NOMO-1 (cell line): Measurements from ENCODE around the gene CYTH2.
A peak's percentile ranks its signal among the peaks of the same experiment; 100 is the strongest.

Experiments
- DNase-seq, 2 experiments: peaks; one replicate each; lab custom pipeline; 2025; ENCODE audit not compliant: unreplicated experiment in 2 of 2; lab: John Stamatoyannopoulos, UW

The CYTH2 gene, protein sequence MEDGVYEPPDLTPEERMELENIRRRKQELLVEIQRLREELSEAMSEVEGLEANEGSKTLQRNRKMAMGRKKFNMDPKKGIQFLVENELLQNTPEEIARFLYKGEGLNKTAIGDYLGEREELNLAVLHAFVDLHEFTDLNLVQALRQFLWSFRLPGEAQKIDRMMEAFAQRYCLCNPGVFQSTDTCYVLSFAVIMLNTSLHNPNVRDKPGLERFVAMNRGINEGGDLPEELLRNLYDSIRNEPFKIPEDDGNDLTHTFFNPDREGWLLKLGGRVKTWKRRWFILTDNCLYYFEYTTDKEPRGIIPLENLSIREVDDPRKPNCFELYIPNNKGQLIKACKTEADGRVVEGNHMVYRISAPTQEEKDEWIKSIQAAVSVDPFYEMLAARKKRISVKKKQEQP

DNA sequence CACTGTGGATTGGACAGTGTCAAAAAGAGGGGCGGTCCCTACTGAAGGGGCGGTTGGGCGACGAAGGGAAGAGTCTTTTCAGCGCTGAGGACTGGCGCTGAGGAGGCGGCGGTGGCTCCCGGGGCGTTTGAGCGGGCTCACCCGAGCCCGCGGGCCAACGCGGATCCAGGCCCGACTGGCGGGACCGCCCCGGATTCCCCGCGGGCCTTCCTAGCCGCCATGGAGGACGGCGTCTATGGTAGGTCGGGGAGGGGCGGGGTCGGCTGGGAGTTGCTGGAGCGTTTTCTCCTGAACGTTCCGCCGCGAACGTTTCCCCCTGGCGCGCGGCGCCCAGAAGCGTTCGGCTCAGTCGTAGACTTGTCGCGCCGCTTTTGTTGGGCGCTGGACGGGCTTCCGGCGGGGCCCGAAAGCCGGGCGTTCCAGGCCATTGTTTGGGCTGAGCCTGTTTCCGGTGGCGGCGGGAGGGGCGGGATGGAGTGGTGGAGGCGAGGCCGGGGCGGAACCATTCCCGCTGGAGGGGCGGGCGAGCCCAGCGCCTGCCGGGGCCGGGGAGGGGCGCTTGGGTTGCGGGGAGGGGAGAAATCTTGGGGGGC lies at the start of gene CYTH2:
CYTH2 (plus strand) TSS at position 81 of the 593 bp plus-strand sequence; CDS start at position 220, 139 bp downstream.
- DNase-seq = peak in 1 of 2 experiments; percentile 59

DNA sequence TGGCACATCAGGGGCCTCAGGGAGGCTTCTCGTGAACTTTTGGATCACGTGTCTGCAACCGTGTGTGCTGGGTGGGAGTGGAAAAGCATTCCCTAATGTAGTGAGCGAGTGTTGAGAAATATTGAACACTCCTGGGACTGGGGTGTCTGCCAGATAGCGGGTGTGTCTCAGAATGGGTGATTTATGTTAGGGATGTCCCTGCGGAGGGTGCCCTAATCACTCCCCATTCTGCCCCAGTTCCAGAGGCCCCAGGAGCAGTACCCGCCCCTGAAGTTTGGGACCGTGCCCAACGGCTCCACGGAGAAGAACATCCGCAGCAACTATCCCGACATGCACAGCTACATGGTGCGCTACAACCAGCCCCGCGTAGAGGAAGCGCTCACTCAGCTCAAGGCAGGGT lies 47.6 kb upstream of the CYTH2 start:
- no peak for DNase-seq

DNA sequence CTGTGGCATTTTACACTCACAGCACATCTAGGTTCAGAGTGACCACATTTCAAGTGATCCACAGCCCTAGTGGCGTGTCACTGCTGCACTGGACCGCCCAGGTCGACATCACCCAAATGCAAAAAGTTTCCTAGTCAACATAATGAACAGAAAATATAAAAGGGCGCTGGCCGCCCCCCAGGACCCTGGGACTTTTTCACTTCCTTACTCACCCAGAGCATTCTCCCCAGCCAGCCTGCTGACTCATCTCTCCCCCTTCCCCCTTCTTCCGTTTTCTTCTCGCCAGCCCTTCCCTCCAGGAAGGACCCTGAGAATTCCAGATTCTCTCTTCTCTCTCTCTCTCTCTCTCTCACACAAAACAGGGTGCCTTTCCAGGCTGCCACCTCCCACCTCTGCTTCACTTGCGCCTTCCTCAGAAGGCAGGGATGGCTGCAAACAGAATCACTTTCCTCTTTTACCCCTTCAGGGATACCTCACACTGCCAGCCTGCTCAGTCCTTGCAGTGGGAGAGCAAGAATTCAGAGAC lies 44.4 kb upstream of the CYTH2 start:
- peak; percentile 11 to 22 for DNase-seq

DNA sequence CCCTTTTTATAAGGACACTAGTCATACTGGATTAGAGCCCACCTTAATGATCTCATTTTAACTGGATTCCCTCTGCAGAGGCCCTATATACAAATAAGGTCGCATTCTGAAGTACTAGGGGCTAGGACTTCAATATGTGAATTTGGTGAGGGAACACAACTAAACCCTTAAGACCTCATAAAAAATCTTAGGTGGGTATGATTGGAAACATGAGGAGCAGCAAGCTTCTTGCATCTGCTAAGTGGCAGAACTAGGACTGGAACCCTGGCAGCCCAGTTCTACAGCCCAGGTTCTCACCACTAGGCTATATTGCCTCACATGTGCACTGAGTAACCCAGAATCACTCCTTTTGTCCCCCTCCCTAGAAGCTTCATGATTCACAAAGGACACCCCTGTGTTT lies 40.5 kb upstream of the CYTH2 start:
- no peak for DNase-seq

DNA sequence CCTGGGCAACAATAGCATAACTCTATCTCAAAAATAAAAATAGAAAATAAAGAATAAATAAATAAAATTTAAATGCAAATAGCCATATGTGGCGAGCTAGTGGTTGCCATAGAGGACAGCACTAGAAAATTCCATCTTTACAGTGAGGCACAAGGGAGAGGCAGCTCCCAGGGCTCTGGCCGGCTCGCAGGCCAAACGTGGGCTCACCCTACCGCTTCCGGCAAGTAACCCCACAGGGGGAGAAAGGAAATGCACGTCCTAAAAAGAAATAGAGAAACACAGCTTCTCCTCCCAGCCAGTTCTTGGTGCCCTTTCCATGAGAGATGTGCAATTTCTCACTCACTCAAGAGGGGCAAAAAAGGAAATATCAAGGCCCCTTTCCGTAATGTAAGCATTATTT lies 35.8 kb upstream of the CYTH2 start:
- no peak for DNase-seq

DNA sequence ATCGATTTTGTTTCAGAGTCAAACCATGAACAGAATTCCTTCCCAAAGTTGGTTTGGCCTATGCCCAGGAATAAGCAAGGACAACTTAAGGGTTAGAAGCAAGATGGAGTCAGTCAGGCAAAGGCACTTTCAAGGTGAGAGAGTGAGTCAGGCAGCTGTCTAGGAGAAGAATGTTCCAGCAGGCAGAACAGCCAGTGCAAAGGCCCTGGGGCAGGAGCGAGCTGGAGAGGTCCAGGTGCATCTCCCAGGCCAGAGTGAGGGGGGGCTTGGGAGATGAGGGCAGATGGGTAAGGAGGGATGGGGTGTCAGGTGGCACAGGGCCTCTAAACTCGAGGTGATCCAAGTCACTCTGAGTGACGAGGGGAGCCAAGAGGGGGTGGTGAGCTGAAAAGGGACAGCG lies 32.6 kb upstream of the CYTH2 start:
- DNase-seq = no peak

DNA sequence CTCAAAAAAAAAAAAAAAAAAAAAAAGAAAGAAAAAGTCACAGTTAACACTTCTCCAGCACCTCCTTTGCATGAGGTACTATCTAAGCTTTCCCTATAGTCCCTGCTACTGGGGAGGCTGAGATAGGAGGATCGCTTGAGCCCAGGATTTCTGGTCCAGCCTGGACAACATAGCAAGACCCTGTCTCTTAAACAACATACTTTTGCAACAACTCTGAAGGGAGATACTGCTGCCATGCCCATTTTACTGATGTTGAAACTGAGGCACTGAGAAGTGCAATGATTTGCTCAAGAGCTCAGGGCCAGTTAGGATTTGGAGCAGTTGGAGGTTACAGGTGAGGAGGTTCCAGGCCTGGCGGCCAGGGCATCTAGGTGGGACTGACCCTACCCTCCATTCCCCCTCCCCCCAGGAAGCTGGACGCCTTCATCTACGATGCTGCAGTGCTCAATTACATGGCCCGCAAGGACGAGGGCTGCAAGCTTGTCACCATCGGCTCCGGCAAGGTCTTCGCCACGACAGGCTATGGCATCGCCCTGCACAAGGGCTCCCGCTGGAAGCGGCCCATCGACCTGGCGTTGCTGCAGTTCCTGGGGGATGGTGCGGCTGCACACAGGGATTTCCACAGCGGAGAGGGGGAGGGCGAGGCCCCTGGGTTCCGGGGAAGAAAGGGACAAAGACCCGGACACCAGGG lies 27.7 kb upstream of the CYTH2 start:
- DNase-seq = no peak

DNA sequence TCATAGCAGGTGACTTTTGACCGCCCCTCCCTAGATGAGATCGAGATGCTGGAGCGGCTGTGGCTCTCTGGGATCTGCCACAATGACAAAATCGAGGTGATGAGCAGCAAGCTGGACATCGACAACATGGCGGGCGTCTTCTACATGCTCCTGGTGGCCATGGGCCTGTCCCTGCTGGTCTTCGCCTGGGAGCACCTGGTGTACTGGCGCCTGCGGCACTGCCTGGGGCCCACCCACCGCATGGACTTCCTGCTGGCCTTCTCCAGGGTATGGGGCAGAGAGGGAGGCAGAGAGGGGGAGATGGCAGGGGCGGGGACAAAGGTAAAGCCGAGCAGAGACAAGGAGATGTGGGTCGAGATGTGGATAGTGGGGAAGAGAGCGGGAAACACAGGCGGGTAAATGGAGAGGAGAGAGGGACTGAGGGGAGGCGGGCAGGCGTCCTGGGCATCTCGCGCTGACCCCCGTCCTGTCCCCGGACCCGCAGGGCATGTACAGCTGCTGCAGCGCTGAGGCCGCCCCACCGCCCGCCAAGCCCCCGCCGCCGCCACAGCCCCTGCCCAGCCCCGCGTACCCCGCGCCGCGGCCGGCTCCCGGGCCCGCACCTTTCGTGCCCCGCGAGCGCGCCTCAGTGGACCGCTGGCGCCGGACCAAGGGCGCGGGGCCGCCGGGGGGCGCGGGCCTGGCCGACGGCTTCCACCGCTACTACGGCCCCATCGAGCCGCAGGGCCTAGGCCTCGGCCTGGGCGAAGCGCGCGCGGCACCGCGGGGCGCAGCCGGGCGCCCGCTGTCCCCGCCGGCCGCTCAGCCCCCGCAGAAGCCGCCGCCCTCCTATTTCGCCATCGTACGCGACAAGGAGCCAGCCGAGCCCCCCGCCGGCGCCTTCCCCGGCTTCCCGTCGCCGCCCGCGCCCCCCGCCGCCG lies 26.8 kb upstream of the CYTH2 start:
- no peak for DNase-seq

DNA sequence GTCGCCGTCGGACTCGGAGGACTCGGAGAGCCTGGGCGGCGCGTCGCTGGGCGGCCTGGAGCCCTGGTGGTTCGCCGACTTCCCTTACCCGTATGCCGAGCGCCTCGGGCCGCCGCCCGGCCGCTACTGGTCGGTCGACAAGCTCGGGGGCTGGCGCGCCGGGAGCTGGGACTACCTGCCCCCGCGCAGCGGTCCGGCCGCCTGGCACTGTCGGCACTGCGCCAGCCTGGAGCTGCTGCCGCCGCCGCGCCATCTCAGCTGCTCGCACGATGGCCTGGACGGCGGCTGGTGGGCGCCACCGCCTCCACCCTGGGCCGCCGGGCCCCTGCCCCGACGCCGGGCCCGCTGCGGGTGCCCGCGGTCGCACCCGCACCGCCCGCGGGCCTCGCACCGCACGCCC lies 25.9 kb upstream of the CYTH2 start:
- no peak for DNase-seq

DNA sequence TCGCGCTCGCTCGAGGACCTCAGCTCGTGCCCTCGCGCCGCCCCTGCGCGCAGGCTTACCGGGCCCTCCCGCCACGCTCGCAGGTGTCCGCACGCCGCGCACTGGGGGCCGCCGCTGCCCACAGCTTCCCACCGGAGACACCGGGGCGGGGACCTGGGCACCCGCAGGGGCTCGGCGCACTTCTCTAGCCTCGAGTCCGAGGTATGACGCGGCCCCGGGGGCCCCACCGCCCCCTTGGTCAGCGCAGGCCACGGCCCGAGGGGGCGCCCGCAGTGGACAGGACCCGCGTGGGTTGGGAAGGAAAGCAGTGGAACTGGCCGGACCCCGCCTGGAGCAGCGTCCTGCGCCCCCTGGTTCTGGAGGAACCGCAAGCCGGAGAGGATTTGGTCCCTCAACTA lies 25.4 kb upstream of the CYTH2 start:
- DNase-seq = no peak

DNA sequence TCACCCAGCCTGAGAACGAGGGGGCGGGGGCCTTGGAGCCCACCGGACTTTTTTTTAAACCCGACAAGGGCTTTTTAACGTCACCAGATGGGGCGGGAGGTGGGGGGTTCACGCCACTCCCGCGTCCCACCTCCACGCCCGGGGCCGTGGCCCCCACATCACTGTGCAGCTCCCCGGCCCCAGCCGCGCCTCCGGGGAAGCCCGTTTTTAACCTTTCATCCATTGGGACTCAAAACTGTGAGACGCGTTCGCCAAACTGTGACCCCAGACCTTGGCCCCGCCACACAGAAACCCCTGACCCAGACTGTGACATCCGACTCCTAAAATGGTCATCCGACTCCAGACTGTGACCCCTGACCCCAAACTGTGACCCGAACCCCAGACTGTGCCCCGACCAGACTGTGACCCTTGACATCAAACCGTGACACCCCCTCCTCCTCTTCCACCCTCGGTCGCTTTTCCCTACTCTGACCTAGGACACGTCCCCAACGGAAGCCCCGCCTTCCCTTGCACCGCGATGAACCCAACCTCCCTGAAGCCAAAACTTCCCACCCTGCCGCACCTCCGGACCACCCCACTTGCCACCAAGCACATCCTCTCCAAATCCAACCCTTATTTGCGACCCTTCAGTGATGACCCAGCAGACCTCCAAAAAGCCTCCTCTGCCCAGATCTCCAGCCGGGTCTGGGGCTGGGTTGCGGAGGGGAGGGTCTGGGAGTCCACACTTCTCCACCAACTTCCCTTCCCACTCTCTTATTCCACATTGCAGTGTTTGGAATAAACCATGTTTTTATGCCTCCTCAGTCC lies 24.8 kb upstream of the CYTH2 start:
- DNase-seq = no peak

DNA sequence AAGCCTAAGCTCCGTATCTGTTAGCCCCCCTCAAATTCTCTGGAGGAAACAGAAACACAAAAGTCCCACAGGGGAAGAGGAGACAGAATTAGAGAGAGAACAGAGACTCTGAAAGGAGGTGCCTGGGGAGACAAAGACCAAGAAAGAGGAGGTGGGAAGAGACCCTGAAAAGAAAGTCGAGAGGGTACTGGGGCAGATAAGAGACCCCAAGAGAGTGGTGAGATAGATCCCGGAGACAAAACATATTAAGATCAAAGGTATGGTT lies 24.3 kb upstream of the CYTH2 start:
- DNase-seq = no peak

DNA sequence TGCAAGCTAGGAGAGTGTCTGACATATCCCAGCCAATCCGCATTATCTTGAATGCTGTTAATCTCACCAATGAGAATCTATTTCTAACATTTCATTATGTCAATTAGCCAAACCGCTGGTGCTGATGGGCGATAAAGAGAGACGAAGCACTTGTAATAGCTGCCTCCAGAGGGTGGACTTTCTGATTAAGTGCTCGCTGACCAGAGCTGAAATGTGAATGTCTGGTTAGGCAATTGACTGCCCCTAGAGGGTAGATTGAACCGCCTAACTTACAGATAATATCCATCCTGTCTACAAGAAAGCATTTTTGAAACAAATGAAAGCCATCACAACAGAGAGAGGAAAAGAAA lies 23.9 kb upstream of the CYTH2 start:
- peak; percentile 59 to 78 for DNase-seq

DNA sequence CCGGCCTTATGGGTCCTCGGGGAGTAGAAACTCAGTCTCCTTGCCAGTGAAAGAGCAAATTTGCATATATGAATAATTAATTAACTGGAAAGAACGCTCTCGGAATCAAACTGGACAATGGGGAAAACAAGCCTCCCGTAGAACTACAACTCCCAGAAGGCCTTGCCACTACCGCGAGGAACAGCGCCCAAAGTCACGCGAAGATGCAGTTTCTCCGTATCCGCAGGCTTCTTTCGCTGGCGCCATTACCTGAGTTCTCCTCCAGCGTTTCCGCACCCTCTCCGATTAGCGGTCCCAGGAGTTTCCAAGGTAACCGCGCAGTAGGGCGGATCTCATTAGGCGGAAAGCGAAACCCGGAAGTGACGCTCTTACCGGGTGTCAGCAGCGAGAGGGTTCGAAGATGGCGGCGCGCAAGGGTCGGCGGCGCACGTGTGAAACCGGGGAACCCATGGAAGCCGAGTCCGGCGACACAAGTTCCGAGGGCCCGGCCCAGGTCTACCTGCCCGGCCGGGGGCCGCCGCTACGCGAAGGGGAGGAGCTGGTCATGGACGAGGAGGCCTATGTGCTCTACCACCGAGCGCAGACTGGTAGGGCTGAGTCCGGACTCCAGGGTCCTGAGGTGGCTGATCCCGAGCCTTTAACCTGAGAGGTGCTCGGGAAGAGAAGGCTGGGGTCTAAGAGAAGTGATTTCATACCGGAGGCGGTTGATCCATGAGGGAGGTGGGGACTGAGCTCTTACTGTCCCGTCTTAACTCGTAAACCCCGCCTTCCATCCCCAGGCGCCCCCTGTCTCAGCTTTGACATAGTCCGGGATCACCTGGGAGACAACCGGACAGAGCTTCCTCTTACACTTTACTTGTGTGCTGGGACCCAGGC lies 23.3 kb upstream of the CYTH2 start, which contains the start of gene GRWD1:
GRWD1 (plus strand) TSS at position 378 of the 876 bp plus-strand sequence; CDS start at position 401, 23 bp downstream.
- peak; percentile 88 to 94 for DNase-seq

DNA sequence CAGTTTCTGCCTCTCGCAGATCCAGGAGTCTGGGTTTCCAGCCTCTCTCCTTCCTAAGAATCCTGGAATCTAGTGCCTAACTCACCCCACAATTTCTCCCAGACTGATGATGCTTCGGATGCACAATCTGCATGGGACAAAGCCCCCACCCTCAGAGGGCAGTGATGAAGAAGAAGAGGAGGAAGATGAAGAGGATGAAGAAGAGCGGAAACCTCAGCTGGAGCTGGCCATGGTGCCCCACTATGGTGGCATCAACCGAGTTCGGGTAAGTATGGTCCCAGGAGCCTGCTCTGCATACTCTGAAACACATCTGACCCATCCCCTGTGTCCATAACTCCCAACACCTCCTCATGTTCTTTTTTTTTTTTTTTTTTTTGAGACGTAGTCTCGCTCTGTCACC lies 22.6 kb upstream of the CYTH2 start:
- no peak for DNase-seq

DNA sequence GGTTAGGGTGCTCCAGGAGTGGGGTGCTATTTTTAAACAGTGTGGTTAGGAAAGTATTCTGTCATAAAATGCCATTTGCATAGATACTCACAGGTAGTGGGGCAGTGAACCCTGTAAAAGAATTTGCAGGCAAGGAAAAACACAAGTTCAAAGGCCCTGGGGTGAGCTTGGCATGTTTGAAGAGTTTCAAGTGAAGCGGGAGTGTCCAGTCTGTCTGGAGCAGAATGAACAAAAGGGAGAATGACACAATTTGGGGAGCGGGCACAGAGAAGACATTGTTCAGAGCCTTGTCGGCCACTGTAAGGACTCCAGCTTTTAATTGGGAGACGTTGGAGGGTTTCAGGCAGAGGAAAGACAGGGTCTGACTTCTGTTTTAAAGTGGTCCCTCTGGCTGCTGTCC lies 20.6 kb upstream of the CYTH2 start:
- no peak for DNase-seq

DNA sequence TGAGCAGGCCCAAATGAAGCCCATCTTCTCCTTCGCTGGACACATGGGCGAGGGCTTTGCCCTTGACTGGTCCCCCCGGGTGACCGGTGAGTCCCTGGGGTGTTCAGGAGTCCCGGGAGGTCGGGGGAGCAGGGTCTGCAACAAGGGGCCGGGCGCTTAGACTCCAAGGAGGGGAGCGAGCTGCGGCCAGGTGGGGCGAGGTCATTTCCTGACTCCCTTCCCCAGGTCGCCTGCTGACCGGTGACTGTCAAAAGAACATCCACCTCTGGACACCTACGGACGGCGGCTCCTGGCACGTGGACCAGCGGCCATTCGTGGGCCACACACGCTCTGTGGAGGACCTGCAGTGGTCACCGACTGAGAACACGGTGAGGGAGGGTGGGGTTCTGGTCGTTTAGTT lies 18.7 kb upstream of the CYTH2 start:
- no peak for DNase-seq

DNA sequence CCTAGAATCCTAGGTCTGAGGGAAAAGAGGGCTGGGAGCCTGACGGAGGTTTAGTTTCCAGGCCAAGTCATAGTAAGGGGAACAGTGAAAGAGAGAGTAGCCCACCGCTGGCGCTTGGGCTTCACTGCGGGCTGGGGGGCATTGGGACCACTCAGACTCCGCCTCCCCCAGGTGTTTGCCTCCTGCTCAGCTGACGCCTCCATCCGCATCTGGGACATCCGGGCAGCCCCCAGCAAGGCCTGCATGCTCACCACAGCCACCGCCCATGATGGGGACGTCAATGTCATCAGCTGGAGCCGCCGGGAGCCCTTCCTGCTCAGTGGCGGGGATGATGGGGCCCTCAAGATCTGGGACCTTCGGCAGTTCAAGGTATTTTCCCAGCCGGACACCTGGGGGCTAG lies 18.3 kb upstream of the CYTH2 start:
- DNase-seq = no peak

DNA sequence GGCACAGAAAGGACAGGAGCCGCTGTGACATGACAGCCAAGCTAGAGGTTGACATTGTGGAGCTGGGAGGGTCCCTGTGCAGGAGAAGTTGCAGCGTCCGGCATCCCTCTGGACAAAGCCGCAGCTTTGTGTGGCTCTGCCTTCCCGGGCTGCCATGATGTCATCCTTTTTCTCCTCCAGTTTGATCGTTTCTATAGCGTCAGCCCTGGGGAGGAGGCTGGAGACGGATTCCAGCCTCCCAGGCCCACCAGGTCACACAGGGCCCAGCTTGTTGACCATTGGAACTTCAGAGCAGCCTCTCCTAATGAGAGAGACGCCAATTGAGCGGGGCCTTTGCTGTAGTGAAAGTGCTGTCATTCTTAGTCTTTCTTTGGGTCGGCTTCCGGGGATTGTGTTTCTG lies 17.5 kb upstream of the CYTH2 start:
- DNase-seq = no peak
